ENCODE measurements around the gene DMRT3.
"Not testable (repeated sequence)": the region's sequence is repeated elsewhere in the genome, so short reads cannot be mapped to it uniquely, and the experiment has no call there.

The DMRT3 gene

DNA sequence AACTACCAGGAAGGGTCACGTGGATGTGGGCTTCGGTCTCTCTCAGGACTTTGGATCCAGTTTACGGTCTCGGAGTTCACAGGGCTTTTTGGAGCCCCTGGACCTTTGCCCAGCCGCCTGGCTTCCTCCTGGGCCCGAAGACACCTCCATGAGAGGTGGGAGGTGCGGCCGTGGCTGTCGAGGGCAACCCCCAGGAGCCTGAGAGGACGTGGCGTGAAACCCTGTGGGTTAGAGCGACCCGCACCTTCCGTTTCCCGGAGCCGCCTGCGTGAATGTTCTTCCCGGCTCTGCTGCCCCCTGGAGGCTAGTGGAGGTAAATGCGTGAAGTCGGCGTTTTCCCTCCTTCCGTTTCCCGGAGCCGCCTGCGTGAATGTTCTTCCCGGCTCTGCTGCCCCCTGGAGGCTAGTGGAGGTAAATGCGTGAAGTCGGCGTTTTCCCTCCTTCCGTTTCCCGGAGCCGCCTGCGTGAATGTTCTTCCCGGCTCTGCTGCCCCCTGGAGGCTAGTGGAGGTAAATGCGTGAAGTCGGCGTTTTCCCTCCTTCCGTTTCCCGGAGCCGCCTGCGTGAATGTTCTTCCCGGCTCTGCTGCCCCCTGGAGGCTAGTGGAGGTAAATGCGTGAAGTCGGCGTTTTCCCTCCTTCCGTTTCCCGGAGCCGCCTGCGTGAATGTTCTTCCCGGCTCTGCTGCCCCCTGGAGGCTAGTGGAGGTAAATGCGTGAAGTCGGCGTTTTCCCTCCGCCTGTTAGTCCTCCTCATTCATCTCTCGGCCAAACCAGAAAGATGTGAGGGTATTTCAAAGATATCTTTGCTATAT, 22.1 kb downstream of the DMRT3 start:
- not testable (repeated sequence) for DNase-seq (ENCODE audit: low spot score)

GRCh38 chr9:1001838-1002237, 25.4 kb downstream of the DMRT3 start:
- no peak for DNase-seq (ENCODE audit: low spot score)

GRCh38 chr9:1002678-1003077, 26.2 kb downstream of the DMRT3 start:
- DNase-seq (ENCODE audit: low spot score), result no peak

DNA sequence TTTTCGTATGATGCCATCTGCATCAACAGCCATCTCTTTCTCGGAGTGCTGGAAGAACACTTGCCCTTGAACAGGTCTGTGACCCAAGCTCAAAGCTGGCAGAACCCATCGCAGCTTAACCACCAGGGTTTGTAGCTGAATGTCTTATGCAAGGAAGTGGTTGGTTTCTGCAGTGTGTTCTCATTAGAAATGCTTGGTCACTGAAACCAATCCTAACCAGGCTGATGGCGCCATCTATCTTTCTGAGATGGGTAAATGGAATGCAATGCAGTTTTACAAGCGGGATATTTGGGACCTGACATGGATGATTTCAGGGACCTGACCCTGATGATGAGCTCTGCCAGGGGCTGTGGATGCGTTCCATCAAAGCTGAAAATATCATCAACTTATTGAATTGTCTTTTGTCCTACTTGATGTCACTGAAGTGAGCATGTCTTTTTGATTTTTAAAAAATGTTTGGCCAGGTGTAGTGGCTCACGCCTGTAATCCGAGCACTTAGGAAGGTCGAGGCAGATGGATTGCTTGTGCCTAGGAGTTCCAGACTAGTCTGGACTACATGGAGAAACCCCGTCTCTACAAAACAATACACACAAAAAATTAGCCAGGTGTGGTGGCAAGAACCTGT, 28.7 kb downstream of the DMRT3 start:
- DNase-seq (ENCODE audit: low spot score), result peak; percentile 32

- DNase-seq (ENCODE audit: low spot score), result no peak
Measured at GRCh38 chr9:1007312-1007711, 30.9 kb downstream of the DMRT3 start.

DNA sequence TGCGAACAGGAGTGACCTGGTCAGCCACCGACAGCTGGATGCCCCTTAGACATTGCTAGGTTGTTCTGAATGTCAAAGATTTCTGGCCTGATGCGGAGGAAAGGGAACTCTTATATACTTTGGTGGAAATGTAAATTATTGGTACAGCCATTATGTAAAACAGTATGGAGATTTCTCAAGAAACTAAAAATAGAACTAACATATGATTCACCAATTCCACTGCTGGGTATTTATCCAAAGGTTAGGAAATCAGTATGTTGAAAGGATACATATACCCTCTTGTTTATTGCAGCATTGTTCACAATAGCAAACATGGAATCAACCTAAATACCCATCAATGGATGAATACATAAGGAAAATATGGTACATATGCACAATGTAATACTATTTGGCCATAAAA, 31.8 kb downstream of the DMRT3 start:
- DNase-seq (ENCODE audit: low spot score), result no peak

- DNase-seq (ENCODE audit: low spot score), result peak; percentile 69
Measured at GRCh38 chr9:1009101-1009707, 32.7 kb downstream of the DMRT3 start.

GRCh38 chr9:1013021-1013420, 36.6 kb downstream of the DMRT3 start:
- no peak for DNase-seq (ENCODE audit: low spot score)

DNA sequence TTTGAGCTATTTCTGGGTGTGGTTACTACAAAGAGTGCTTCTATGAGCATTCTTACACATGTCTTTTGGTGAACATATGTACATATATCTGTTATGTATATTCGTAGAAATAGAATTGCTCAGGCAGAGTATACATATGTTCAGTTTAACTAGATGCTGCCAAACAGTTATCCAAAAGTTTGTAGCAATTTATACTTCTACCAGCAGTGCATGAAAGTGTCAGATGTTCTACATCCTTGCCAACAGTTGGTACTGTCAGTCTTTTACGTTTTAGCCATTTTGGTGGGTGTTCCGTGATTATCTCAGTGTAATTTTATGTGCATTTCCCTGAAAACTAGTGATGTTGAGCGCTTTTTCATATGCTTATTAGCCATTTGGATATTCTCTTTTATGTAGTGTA, 37.8 kb downstream of the DMRT3 start:
- no peak for DNase-seq (ENCODE audit: low spot score)

GRCh38 chr9:1014640-1015039, 38.2 kb downstream of the DMRT3 start:
- no peak for DNase-seq (ENCODE audit: low spot score)

DNA sequence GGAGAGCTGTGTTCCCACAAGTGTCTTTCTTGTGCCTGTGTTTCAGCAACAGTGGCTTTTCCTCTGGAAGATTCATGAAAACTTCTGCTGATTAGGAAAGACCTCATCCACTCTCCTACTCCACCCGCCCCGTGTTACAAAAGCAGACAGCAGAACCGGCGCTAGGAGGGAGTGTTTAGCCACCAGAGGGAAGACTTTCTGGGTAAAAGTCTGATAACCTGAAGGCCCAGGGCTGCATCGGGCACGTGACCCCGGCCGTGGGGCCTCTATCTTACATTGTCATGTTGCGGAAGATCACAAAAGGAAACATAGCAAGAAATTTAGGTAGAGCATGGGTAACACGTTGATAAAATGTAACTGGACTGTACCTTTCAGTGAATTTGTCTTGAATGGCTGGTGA, 41.7 kb downstream of the DMRT3 start:
- DNase-seq (ENCODE audit: low spot score), result no peak

GRCh38 chr9:1024112-1024511, 47.7 kb downstream of the DMRT3 start:
- DNase-seq (ENCODE audit: low spot score), result no peak

- DNase-seq (ENCODE audit: low spot score), result no peak
Measured at GRCh38 chr9:1025131-1025530, 48.7 kb downstream of the DMRT3 start.

- no peak for DNase-seq (ENCODE audit: low spot score)
Measured at GRCh38 chr9:1026219-1026618, 49.8 kb downstream of the DMRT3 start.

DNA sequence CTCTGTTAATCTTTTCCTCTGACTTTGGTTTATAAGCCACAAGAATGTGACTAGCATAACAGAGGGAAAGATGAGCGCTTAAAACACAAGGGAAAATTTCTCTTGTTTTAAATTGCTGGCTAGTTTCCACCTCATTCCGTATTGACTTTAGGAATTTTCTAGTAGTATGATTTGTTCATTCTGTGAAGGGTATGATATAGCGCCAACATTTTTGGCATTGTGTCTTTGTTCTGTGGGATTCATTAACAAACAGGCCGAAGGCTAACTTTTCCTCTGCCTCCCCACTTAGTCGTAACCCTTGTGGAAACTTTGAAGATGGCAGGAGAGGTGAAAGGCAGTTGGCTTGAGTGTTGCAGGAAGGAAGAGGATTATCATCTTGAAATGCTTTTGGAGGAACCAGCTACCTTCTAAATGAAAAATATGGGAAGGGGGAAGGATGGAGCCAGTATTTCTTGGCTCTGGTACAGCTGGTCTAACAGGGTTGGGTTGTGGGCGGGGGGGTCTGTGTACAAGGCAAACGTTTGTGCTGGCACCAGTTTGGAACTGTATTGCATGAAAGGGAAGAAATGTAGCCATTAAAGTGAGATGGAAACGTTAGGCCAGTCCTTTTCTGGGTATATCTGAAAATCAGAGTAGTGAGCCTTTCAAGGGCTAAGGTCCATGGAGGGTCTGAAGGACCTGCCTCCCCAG, 52.2 kb downstream of the DMRT3 start:
- DNase-seq (ENCODE audit: low spot score), result no peak

- DNase-seq (ENCODE audit: low spot score), result no peak
Measured at GRCh38 chr9:1031951-1032601, 55.6 kb downstream of the DMRT3 start.

DNA sequence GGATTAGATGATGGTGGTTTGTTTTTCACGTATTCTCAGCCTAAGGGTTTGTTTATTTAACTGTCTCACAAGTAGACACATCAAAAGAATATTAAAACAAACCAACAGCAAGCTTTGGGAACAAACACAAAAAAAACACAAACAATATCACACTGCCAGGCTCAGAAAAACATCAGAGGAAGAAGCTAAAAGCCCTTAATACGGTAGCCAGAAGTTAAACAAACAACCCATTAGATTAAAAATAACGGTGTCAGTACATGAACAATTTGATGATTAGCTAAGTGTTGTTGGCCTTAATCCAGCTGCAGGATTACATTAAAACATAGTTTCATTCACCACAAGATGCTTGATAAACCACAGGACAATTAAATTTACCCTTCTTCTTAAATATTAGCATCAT, 57.8 kb downstream of the DMRT3 start:
- DNase-seq (ENCODE audit: low spot score), result no peak

DNA sequence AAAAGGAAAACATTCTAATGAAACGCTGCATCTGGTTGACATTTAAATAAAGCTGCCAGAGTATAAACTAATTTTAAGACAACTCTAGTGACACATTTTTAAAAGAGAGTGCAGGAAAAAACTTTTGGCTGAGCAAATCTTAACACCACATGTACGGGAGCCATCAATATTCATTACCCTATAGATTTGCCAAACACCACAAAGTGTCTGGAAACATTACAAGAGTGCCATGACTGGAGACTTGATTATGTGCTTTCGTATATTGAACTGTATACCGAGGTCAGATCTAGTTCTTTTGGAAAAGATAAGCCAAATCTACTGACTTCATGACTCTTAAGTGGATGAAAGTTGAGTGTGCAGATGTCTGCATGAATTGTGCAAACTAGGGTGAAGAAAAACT, 63.1 kb downstream of the DMRT3 start:
- no peak for DNase-seq (ENCODE audit: low spot score)
